ENCODE data around the gene LRMDA.

LRMDA gene

DNA sequence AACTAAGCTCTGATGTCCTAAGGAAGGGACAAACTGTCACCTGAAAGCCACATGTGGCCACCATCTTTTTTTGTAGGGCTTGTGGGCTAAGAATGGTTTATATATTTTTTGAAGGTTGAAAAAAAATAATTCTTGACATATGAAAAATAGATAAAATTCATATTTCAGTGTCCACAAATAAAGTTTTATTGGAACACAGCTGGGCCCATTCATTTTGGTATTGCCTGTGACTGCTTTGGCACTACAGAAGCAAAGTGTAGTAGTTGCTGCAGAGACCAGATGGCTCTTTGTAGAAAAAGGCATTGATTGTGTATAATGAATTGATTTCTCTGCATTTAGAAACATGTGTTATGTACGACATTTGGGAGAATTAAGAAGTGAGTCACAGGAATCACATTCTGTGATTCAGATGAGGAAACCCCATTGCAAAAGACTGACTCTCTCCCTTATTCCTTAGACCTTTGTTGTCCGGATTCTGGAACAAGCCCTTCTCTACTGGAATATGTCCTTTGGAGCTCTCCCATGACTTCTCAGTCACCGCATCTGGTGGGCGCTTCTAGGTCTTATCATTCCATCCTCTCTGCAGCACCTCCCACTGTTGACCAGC, 438.7 kb downstream of the LRMDA start:
- peaks cover 5% of the 10 kb centered on the region for H3K9me3 Mint-ChIP-seq
- H3K4me3 Mint-ChIP-seq: no peak overlapping the region
- H3K27me3 Mint-ChIP-seq: no peaks in the 10 kb centered on the region
- H3K27ac Mint-ChIP-seq: no peak overlapping the region
- no peak for ATAC-seq
- H3K4me1 Mint-ChIP-seq: no peaks in the 10 kb centered on the region
- no peaks in the 10 kb centered on the region for H3K36me3 Mint-ChIP-seq

DNA sequence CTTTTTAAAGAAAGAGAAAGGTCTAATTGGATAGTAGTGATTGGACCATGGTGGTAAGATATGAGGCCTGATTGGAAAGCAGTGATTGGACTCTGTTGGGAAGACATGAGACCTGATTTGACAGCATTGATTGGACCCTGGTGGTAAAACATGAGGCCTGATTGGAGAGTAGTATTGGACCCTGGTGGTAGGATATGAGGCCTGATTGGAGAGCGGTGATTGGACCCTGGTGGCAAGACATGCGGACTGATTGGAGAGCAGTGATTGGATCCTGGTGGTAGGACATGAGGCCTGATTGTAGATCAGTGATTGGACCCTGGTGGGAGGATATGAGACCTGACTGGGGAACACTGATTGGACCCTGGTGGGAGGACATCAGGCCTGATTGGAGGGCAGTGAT, 444.3 kb downstream of the LRMDA start:
- H3K4me1 Mint-ChIP-seq: no peaks in the 10 kb centered on the region
- H3K9me3 Mint-ChIP-seq: peaks cover 7% of the 10 kb centered on the region
- ATAC-seq: no peak
- H3K27me3 Mint-ChIP-seq: no peaks in the 10 kb centered on the region
- no peak overlapping the region for H3K27ac Mint-ChIP-seq
- H3K36me3 Mint-ChIP-seq: no peaks in the 10 kb centered on the region
- H3K4me3 Mint-ChIP-seq: no peak overlapping the region

DNA sequence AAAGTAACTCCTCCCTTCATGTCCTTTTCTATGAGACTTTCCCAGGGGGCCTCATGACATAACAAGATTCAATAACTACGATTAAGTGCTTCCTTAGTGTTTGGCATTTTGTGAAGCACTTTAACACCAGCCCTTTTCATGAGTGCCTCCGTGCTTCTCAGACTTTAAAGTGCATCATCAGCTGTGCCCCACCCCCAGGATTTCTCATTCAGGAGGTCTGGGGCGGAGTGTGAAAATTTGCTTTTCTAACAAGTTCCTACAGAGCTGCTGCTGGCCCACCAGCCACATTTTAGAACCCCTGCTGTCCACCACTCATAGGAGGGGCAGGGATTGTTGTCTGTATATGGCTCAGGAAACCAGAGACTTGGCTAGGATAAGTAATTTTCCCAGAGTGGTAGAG, 445.3 kb downstream of the LRMDA start:
- H3K9me3 Mint-ChIP-seq: peaks cover 4% of the 10 kb centered on the region
- ATAC-seq: no peak
- no peak overlapping the region for H3K27ac Mint-ChIP-seq
- H3K4me1 Mint-ChIP-seq: no peaks in the 10 kb centered on the region
- no peak overlapping the region for H3K4me3 Mint-ChIP-seq
- no peaks in the 10 kb centered on the region for H3K36me3 Mint-ChIP-seq
- H3K27me3 Mint-ChIP-seq: no peaks in the 10 kb centered on the region

DNA sequence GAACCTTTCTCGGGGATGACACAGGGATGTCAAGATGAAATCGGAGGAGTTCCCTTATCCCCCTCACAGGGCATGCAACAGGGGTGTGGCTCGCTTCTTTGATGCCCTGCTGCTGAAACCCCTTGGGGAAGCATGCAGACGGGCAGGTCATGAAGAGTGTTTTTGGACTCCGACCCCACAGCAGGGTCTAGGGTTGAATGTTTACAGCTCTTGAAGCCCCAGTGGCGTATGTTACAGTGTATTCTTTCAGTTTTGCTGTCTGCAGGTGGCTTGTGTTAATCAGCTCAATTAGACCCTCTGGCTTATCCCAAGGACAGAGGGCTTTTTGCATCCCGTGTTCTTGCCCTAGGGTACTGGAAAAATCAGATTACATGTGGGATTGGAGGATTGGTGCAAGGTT, 446.5 kb downstream of the LRMDA start:
- Mint-ChIP-seq H3K27me3 (no peaks in the 10 kb centered on the region), H3K9me3 (peaks cover 4% of the 10 kb centered on the region), H3K27ac (no peak overlapping the region), H3K4me1 (no peaks in the 10 kb centered on the region), H3K36me3 (no peaks in the 10 kb centered on the region), H3K4me3 (no peak overlapping the region)
- ATAC-seq: no peak

DNA sequence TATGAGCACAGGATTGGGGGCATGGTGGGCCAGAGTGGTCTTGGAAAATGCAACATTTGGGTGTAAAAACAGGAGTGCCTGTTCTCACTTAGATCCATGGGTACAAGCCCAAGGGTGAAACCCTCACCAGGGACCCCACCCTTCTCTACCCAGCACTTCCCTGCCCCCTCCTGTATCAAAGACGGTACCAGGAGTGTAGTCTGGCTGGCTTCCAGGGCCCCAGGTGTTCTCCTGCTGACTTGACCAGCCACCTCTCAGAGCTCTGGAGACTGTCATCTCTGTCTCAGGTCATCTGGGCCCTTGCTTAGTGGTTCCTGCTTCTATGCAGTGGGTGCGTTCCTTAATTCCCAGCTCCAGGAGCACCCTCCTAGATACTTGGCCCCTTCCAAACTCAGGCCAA, 447.2 kb downstream of the LRMDA start:
- peaks cover 4% of the 10 kb centered on the region for H3K9me3 Mint-ChIP-seq
- no peak overlapping the region for H3K4me3 Mint-ChIP-seq
- ATAC-seq: no peak
- H3K27me3 Mint-ChIP-seq: no peaks in the 10 kb centered on the region
- no peaks in the 10 kb centered on the region for H3K4me1 Mint-ChIP-seq
- H3K36me3 Mint-ChIP-seq: no peaks in the 10 kb centered on the region
- no peak overlapping the region for H3K27ac Mint-ChIP-seq

DNA sequence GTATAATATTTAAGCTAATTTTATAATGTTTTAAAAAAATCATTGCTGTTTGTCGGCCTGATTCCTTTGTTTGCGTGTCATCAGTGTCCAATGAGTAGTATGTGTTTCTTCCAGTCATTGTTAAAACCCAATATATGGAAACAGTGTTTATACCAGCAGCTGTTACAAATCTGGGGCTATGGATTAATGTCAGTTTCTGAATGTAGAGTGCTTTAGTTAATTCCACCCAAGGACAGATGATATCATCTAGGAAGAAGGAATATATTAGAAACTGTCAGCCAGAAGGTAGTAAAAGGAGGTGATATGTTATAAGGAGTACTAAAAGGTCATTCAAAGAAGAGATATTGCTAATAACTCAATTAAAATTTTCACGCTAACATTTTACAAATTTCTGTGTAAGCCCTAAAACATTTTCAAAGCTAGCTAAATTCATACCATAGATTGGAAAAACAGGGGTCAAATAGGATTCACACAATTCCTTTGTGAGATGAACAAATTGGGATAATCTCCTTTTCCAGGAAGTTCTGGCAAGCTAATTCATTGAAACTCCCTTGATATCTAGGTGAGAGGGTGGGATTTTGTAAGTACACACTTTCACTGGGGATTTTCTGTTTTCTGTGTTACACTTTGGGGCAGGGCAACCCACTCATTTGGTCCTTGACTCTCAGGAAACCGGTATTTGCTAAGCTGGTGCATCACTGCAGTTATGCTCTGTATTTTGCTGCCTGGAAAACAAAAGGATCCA, 448.8 kb downstream of the LRMDA start:
- Mint-ChIP-seq H3K27ac (no peak overlapping the region), H3K9me3 (peaks cover 4% of the 10 kb centered on the region), H3K36me3 (no peaks in the 10 kb centered on the region), H3K4me3 (no peak overlapping the region), H3K27me3 (no peaks in the 10 kb centered on the region), H3K4me1 (no peaks in the 10 kb centered on the region)
- no peak for ATAC-seq

DNA sequence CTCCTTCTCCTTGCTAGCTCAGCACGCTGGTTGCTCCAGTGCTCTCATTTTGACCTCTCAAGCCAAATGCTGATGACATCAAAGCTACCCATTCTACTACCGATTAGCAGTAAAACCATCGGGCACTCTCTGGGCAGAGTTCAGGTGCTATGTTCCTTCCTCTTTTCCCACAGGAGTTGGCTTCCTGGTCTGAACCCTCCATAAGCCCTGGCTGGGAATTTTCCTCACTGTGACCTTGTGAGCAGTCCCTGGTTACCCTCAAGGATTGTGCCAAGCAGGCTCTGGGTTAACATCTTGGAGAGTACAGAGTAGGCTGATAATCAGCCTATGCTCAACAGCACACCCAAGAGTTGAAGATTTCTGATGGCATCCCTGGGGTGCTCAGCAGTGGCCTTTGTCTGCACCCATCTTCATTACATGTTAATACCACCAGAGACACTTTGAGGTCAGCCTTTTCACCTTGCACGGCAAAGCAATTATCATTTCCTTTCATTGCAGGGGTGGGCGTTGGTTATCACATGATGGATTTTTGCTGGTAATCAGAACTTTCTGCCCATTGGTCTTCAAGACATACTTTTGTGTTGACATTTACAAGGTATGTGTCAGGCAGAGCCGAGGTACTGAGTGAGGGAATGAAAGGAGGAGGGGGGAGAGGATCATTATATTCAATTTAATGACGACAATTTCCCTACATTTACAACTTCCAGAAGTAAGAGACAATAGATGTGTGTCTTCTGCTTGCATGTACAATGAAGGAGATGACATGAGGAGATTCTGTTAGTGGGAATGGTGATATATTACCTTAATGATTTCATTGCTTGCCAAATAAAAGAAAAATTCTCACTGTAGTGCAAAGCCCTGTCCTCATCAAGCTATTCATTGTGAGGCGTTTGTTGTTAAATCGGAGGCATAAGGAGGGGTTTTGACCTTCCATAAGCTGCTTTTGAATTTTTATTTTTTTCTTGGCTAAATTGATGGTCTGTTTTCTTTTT, 452.0 kb downstream of the LRMDA start:
- Mint-ChIP-seq H3K36me3 (no peaks in the 10 kb centered on the region), H3K27me3 (no peaks in the 10 kb centered on the region), H3K4me3 (no peak overlapping the region), H3K4me1 (no peaks in the 10 kb centered on the region), H3K9me3 (no peaks in the 10 kb centered on the region), H3K27ac (no peak overlapping the region)
- ATAC-seq: no peak

DNA sequence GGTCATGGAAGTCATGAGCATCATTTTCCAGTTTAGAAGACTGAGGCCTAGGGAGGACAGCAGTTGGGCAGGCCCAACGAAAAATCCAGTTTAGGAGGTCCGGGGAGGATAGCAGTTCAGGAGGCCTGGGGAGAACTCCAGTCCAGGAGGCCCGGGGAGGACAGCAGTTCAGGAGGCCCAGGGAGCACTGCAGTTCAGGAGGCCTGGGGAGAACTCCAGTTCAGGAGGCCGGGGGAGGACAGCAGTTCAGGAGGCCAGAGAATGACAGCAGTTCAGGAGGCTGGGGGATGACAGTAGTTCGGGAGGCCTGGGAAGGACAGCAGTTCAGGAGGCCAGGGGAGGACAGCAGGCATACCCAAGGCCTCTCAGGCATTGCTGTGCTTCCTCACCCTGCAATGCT, 453.4 kb downstream of the LRMDA start:
- H3K4me1 Mint-ChIP-seq: no peaks in the 10 kb centered on the region
- H3K27ac Mint-ChIP-seq: no peak overlapping the region

DNA sequence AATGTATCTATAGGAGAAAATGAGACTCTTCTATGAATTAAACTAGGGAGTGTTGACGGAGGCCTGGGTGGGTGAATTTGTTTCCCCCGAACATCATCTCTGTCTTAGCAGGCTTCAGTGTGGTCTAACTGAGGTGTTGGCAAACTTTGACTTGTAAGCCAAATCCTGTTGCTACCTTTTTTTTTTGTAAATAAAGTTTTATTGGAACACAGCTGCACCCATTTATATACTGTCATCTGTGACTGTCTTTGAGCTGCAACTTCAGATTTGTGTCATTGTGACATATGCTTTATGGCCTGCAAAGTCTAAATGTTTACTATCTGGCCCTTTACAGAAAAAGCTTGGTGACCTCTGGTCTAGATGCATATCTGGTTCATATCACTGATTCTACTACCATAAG, 455.9 kb downstream of the LRMDA start:
- Mint-ChIP-seq H3K36me3 (no peaks in the 10 kb centered on the region), H3K4me3 (no peak overlapping the region), H3K27ac (no peak overlapping the region), H3K27me3 (no peaks in the 10 kb centered on the region), H3K4me1 (no peaks in the 10 kb centered on the region), H3K9me3 (peaks cover 2% of the 10 kb centered on the region)
- no peak for ATAC-seq

More for the DNA sequence above, 453.4 kb downstream of the LRMDA start:
- Mint-ChIP-seq H3K36me3 (no peaks in the 10 kb centered on the region), H3K4me3 (no peak overlapping the region), H3K9me3 (no peaks in the 10 kb centered on the region), H3K27me3 (no peaks in the 10 kb centered on the region)
- ATAC-seq: peak; percentile 42

DNA sequence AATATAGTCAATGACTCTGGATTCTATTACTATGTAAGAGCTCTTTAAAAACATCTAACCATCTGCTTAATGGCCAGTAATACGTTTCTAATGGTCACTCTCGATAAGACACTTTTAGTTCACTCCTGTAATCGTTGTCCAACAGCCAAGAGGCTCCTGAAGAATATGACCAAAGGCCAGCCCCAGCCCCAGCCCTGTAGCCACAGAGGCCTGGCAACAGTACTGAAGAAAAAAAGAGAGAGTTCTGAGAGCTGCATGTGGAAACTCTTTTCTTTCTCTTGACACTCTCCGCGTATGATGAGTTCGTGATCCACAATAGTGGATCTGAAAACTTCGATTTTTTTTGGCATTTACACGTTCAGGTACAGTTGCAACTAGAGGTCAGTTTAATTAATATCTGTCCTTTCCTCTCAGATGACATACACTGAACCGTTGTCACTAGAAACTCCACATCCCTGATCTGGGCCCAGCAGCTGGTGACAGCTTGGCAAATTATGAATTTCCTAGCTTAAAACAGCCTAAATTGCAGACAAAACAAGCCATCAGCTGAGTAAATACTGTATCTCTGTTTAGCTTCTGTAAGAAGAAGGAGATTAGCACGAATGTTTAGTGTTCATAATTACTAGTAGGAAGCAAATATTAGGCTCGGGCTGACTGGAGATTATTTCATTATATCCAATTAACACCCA, 456.7 kb downstream of the LRMDA start:
- ATAC-seq: no peak
- H3K9me3 Mint-ChIP-seq: peaks cover 2% of the 10 kb centered on the region
- H3K27me3 Mint-ChIP-seq: no peaks in the 10 kb centered on the region
- H3K27ac Mint-ChIP-seq: no peak overlapping the region
- no peaks in the 10 kb centered on the region for H3K36me3 Mint-ChIP-seq
- no peak overlapping the region for H3K4me3 Mint-ChIP-seq
- no peaks in the 10 kb centered on the region for H3K4me1 Mint-ChIP-seq

DNA sequence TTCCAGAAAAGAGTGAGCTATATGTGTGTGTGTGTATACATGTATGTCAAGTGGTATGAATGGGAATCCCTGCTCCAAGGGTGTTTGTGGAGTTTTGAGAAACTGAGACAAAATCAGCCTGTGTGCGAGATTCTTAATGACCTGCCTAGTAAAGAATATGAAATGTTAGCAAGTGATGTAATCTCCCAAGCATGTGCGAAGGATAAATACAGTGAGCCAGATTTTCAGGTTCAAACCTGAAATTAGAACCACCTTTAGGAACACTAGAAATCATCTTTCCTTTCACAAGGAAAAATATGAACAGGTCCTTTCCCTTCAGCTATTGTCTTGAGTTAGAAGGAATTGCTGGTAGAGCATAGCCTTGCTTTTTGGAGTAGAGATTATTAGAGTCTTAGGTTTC, 457.6 kb downstream of the LRMDA start:
- Mint-ChIP-seq H3K27ac (no peak overlapping the region), H3K4me1 (no peaks in the 10 kb centered on the region), H3K36me3 (no peaks in the 10 kb centered on the region), H3K4me3 (no peak overlapping the region), H3K9me3 (peaks cover 2% of the 10 kb centered on the region), H3K27me3 (no peaks in the 10 kb centered on the region)
- no peak for ATAC-seq

DNA sequence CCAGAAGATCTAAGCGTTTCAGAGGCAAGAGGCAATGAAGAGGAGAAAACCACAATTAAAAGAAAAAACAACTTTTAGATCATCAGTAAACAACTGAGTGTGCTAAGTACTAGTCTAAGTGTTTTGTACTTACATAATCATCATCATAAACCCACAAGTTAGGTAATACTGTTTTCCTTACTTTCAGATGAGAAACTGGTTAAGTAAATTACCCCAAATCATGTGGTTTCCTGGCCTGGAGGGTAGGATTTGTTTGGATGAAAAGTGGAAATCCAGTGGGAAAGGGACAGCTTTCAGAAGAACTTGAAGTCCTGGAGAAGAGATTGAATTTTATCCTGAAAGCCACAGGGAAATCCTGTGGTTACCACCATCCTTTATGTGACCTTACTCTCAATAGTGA, 463.3 kb downstream of the LRMDA start:
- Mint-ChIP-seq H3K4me3 (no peak overlapping the region), H3K27ac (no peak overlapping the region), H3K9me3 (peaks cover 2% of the 10 kb centered on the region), H3K36me3 (no peaks in the 10 kb centered on the region), H3K27me3 (no peaks in the 10 kb centered on the region), H3K4me1 (no peaks in the 10 kb centered on the region)
- no peak for ATAC-seq

DNA sequence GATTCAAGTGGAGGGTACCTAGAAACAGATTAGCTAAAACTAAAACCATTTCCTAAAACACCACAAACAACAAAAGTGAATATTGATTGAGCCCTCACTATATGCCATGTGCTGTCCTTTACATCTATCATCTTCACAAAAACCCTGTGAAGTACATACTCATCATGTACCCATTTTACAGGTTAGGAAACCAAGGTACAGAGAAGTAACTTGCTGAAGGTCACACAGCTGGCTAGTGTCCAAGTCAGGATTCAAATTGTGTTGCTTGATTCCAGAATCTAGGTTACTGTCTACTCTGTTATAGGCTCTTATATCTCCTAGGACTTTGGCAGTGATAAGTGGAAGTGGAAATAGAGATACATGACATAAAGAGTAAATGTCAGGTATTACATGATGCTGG, 463.8 kb downstream of the LRMDA start:
- no peak overlapping the region for H3K27ac Mint-ChIP-seq
- peaks cover 2% of the 10 kb centered on the region for H3K9me3 Mint-ChIP-seq
- no peak for ATAC-seq
- no peaks in the 10 kb centered on the region for H3K36me3 Mint-ChIP-seq
- H3K27me3 Mint-ChIP-seq: no peaks in the 10 kb centered on the region
- H3K4me1 Mint-ChIP-seq: no peaks in the 10 kb centered on the region
- H3K4me3 Mint-ChIP-seq: no peak overlapping the region

DNA sequence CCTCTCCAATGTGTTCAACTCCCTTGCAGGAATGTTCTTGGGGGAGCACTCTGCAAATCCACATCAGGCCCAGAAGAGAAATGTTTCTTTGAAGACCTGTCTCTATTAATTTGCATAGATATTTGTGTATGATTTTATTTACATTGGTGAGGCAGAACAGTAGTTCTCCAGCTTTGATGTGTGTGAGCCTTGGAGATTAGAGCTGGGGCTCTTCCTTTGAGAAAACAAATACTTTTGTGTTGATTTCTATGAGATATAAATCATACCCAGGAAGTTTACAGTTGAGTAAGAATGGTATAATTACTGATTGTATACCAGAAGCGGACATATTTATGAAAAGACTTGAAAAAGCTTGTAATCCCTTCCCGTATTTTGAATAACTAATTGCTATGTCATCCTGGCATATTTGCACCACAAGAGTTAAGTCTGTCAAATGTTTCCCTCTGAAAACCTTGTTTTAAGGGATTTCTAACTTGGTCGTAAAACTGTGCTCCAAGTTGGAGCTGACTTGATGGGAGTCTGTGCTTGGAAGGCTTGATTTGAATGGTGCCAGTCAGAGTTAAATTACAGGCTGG, 468.5 kb downstream of the LRMDA start:
- ATAC-seq: no peak
- H3K4me1 Mint-ChIP-seq: no peaks in the 10 kb centered on the region
- H3K27ac Mint-ChIP-seq: no peak overlapping the region
- H3K27me3 Mint-ChIP-seq: no peaks in the 10 kb centered on the region
- H3K4me3 Mint-ChIP-seq: no peak overlapping the region
- no peaks in the 10 kb centered on the region for H3K36me3 Mint-ChIP-seq
- no peaks in the 10 kb centered on the region for H3K9me3 Mint-ChIP-seq

DNA sequence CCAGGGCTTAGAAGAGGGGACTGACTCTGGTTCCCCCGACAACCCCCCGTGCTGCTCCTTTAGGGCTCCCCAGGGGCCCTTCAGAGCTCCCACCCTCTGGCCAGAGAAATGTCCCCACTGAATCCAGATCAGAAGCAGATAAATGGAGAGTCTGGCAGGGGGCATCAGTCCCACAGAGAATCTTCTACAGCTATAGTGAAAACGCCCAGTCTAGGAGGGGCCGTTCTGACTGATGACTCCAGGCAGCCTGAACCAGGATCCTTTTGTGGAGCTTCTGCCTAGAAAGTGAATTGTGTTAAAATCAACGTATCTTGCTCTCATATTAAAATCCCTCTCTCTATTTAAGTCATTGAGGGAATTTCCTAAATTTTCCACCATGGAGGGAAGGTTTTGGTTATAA, 471.4 kb downstream of the LRMDA start:
- H3K36me3 Mint-ChIP-seq: no peaks in the 10 kb centered on the region

More for the DNA sequence above, 471.4 kb downstream of the LRMDA start:
- Mint-ChIP-seq H3K4me3 (no peak overlapping the region), H3K27ac (no peak overlapping the region), H3K4me1 (no peaks in the 10 kb centered on the region), H3K27me3 (no peaks in the 10 kb centered on the region), H3K9me3 (no peaks in the 10 kb centered on the region)
- no peak for ATAC-seq

Measured in stimulated activated memory B cell treated with anti-CD40 and anti-IgM and Interleukin-4, amounts not matched to agents 10 μg/mL and 1 μg/mL and 100 μg/mL, for 72 hours (primary cell).